HAP-1 (cell line): ENCODE measurements around the gene IDH3B.
A peak's percentile ranks its signal among the peaks of the same experiment; 100 is the strongest.

Experiments
- DNase-seq, 2 experiments: peaks; one replicate each; pipeline ENCODE4 v3.0.0-alpha.2; 2016 to 2020; ENCODE audit warnings: low spot score in 2 of 2
- H3K27me3 ChIP-seq: fragments of 250-450 bp; sonication (Bioruptor Pico); 2 replicates; pipeline ENCODE4 v1.5.1; 2020; ENCODE audit warnings: low read depth, mild to moderate bottlenecking, moderate library complexity
- H3K36me3 ChIP-seq: fragments of 250-450 bp; sonication (Bioruptor Pico); replicated peaks from 2 replicates; pipeline ENCODE4 v1.5.1; 2020; ENCODE audit warnings: mild to moderate bottlenecking
- H3K4me1 ChIP-seq: fragments of 250-450 bp; sonication (Bioruptor Pico); 2 replicates; pipeline ENCODE4 v1.5.1; 2020; ENCODE audit warnings: mild to moderate bottlenecking
- H3K4me3 ChIP-seq: fragments of 250-450 bp; sonication (Bioruptor Pico); 2 replicates; pipeline ENCODE4 v1.5.1; 2020; ENCODE audit warnings: mild to moderate bottlenecking, moderate library complexity
- H3K9me3 ChIP-seq: fragments of 250-450 bp; sonication (Bioruptor Pico); 2 replicates; pipeline ENCODE4 v1.5.1; 2020; ENCODE audit warnings: mild to moderate bottlenecking, moderate library complexity
- in situ Hi-C: fragments of 300-500 bp; cut with MboI; formaldehyde crosslinking; loops from 3 replicates; pipeline ENCODE4 v1.14.3; 2020; ENCODE audit warnings: low sequenced_read_pairs, inconsistent platforms, mixed read lengths

The IDH3B gene

DNA sequence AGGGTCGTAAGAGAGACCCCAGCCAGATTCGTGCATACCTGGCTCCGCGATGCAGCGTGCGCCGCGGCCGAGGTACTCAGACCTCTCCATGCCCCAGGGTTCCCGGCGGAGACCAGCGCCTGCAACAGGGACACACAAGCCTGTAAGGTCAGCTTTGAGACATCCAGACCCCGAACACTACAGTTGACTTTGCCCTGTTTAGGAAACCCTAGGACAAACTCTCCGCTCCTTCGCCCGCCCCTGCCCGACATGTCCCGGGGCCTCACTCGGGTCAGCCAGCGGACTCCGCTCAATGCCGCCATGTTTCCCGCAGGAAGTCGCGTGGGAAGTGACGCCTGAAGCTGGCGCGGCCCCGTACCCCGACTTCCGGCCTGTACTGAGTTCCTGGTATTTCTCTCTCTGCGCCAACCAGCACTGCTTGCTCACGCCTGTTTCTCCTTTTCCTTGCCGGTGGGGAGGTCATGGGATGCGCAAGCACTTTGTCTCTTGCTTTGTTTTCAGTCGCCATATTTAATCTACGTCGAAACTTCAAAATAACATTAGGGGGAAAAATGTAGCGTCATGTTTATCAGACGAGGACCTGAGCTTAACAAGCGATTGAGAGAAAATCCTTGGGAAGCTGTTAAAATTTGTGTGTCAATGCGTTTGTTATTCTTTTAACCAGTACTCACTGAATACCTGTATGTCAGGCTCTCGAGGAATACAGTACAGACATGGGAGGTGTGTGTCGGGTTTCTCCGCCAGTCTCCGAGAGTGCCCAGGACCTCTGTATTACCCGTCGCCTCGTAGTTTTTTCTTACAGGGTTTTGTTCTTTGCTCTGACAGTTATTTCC lies at the start of gene IDH3B:
TSS of gene IDH3B (minus strand) at position 330 of the 833 bp plus-strand sequence. CDS start at position 302, 28 bp downstream.
- H3K36me3 ChIP-seq = peaks cover 29% of the 10 kb centered on the region
- in situ Hi-C loops = no loop called here
- peak; percentile 86 to 90 for DNase-seq
- peaks cover 3% of the 10 kb centered on the region; the same call in 1 of the 2 replicates for H3K27me3 ChIP-seq
- peaks cover 10% of the 10 kb centered on the region for H3K4me1 ChIP-seq
- H3K4me3 ChIP-seq = peak within 1 kb of the TSS; percentile 82
- H3K9me3 ChIP-seq = no peaks in the 10 kb centered on the region

DNA sequence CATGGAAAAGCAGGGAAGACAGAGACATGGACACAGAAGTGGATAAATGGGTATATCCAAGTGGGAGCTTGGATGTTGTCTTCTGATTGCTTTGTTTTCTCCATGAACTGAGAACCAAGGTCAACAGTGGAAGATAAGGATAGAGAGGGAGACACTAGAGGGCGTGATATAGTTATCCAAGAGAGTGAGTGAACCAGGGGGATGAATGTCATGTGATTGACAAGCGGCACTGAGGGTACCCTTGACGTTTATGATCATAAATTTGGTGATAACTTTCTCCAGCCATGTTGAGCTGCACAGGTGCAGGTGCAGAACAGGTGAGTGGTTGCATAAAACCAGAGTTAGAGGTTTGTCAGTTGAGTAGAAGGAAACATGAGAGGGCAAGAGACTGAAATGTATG lies 49.3 kb upstream of the IDH3B start:
- Histone ChIP-seq H3K4me1 (no peaks in the 10 kb centered on the region), H3K27me3 (peaks cover 3% of the 10 kb centered on the region; the same call in 1 of the 2 replicates), H3K36me3 (no peaks in the 10 kb centered on the region), H3K9me3 (peaks cover 3% of the 10 kb centered on the region; the same call in 1 of the 2 replicates), H3K4me3 (no peak overlapping the region)
- no peak for DNase-seq
- in situ Hi-C loops = no loop called here

DNA sequence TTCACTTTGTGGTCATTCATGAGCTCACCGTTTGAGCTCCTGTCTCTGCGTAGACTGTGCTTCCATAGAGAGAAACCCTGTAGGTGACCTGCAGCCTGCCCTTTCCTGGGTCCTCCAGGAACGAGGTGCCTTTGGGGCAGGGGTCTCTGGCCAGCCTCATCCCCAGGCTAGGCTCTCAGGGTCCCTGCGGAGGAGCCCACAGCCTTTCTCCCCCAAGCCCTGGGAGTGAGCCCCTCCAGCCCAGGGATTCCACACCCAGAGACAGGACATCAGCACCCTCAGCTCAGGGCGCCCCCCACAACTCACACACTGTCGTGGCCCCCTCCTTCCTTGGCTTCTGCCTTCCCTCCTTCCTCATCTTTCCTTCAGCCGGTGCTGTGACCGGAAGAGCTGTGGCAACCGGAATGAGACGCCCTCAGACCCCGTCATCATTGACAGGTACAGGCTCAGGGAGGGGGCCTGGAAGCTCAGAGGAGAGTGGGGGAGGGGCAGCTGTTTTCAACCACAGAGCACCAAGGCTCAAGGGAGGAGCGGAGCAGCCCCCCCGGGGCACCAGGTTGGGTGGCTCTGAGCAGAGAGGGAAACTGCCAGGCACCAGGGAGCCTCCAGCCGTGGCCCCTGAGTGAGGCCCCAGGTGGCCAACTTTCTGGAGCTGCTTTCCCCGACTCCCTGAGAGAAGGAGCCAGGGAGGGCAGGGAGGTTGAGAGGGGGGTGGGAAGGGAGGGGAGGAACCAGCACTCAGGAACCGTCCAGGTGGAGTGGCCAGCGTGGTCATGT lies 45.4 kb upstream of the IDH3B start:
- no peaks in the 10 kb centered on the region for H3K9me3 ChIP-seq
- H3K4me1 ChIP-seq = no peaks in the 10 kb centered on the region
- no peaks in the 10 kb centered on the region for H3K36me3 ChIP-seq
- no peak for DNase-seq
- in situ Hi-C loops = no loop called here
- no peak overlapping the region for H3K4me3 ChIP-seq
- peaks cover 2% of the 10 kb centered on the region; the same call in 1 of the 2 replicates for H3K27me3 ChIP-seq

DNA sequence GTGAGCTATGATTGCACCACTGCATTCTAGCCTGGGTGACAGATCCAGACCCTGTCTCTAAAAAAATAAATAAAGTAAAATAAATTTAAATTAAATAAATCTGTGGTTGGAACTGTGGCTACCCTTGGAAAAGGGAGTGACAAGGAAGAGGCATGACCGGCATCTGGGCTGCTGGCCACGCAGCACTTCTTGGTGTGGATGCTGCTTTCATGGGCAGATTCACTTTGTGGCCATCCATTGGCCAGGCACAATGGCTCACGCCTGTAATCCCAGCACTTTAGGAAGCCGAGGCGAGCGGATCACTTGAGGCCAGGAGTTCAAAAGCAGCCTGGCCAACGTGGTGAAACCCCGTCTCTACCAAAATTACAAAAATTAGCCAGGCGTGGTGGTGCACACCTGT lies 44.6 kb upstream of the IDH3B start:
- Histone ChIP-seq H3K27me3 (peaks cover 2% of the 10 kb centered on the region; the same call in 1 of the 2 replicates), H3K9me3 (no peaks in the 10 kb centered on the region), H3K4me3 (no peak overlapping the region), H3K36me3 (no peaks in the 10 kb centered on the region), H3K4me1 (no peaks in the 10 kb centered on the region)
- no peak for DNase-seq
- in situ Hi-C loops = no loop called here

DNA sequence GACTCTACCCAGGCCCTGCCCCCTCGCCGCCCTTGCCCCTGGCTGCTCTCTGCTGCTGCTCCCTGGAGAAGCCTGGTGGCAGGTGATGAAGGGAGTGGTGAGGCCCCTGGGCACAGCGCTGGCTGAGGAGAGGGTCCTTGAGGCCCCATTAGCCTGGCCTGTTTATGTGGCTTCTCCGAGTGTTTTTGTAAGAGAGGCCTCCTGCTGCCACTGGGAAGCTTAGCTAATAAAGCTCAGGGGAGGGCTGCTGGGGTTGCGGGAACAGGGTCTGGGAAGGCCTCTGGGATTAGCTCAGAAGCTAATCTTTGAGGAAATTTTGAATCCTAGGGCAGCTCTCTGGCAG lies 44.0 kb upstream of the IDH3B start:
- in situ Hi-C loops = no loop called here
- H3K36me3 ChIP-seq = no peaks in the 10 kb centered on the region
- no peaks in the 10 kb centered on the region for H3K9me3 ChIP-seq
- no peak for DNase-seq
- H3K4me3 ChIP-seq = no peak overlapping the region
- no peaks in the 10 kb centered on the region for H3K4me1 ChIP-seq
- H3K27me3 ChIP-seq = peaks cover 2% of the 10 kb centered on the region; the same call in 1 of the 2 replicates

DNA sequence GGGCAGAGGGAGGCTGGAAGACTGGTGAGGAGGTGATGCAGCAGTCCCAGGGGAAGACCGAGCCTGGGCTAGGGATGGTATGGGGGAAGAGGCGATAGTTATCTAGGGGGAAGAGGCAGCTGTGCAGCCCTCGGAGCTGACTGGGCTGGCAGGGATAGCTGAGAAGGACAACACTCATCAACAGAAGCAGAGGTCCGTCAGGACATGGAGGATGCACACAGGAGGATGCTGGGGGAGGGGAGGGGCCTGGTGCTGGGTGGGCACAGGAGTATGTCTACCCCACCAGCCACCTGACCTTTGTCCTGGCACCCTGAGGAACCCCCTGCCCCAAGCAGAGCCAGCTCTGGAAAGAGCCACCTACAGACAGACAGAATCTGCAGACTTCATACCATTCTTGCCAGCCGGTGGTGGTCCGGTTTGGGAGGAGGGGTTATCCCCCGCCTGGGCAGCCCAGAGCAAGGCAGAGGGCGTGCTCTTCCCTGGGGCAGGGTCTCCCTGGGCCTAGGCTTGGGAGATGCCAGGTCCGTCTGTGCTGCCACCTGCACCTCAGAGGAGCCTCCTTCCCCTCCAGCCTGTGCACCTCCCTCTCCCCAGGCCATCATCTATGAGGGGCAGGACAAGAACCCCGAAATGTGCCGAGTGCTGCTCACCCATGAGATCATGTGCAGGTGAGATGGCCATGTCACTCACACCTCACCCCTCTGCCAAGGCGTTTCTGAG lies 43.5 kb upstream of the IDH3B start:
- DNase-seq = no peak
- no peaks in the 10 kb centered on the region for H3K9me3 ChIP-seq
- H3K4me1 ChIP-seq = no peaks in the 10 kb centered on the region
- no peaks in the 10 kb centered on the region for H3K36me3 ChIP-seq
- in situ Hi-C loops = no loop called here
- H3K27me3 ChIP-seq = peaks cover 2% of the 10 kb centered on the region; the same call in 1 of the 2 replicates
- H3K4me3 ChIP-seq = no peak overlapping the region

DNA sequence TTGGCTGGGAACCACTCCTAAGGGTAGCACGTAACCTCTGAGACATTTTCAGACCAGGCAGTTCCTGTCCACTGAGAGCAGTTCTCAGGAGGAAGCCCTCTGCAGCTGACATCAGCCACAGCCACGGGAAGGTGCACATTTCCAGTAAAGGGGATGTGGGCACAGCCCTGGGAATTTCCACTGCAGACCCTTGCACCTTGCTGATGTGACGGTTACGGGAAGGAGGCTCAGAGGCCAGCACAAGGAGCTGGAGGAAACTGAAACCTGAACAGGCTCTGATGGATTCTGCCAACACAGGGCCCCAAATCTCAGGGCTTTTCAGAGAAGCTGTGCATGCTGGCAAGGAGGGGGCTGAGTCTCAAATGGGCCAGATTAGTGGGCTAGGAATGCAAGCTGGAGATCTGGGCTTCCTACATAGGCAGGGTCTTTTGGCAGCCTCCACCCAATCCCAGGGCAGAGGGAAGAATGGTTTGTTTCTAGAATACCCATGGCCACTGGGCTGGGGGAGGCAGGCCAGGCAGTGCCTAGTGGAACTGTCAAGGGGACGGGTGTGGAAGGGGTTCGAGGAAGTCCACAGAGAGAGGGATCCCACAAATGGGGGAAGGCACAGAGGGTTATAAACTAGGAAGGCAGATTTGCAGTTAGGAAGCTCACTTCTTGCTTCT lies 42.8 kb upstream of the IDH3B start:
- Histone ChIP-seq H3K27me3 (peaks cover 2% of the 10 kb centered on the region; the same call in 1 of the 2 replicates), H3K36me3 (no peaks in the 10 kb centered on the region), H3K4me3 (no peak overlapping the region), H3K4me1 (no peaks in the 10 kb centered on the region), H3K9me3 (no peaks in the 10 kb centered on the region)
- in situ Hi-C loops = no loop called here
- DNase-seq = no peak

DNA sequence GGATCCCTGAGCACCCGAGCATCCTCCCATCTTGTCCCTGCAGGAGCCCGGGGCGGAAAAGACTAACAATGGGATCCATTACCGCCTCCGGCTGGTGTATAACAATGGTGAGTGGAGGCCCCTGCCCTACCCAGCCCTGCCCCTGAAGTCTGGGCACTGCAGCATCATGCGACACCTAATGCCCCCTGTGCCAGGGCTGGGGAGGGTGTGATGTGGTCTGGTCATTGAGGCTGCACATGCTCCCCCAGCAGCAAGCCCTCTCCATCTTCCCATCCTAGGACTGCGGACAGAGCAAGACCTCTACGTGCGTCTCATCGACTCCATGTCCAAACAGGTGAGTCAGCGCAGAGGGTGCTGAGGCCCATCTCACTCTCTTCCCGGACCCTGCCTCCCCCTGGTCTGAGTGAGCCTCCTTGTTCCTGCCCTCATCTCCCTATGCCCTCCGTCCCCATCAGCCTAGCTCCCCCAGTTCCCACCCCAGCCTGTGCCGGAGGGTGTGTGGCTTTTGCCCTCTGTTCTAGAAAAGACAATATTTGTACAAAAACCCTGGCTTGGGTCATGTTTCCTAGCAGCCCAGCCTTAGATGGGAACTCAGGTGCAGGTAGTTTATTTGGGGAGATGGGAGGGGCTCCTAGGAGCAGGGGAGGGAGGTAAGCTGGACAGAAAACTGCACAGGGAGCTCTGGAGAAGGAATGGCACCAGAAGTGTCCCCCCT lies 42.1 kb upstream of the IDH3B start:
- Histone ChIP-seq H3K9me3 (no peaks in the 10 kb centered on the region), H3K36me3 (no peaks in the 10 kb centered on the region), H3K4me3 (no peak overlapping the region), H3K27me3 (peaks cover 2% of the 10 kb centered on the region; the same call in 1 of the 2 replicates), H3K4me1 (no peaks in the 10 kb centered on the region)
- in situ Hi-C loops = no loop called here
- peak in 1 of 2 experiments; percentile 11 for DNase-seq

DNA sequence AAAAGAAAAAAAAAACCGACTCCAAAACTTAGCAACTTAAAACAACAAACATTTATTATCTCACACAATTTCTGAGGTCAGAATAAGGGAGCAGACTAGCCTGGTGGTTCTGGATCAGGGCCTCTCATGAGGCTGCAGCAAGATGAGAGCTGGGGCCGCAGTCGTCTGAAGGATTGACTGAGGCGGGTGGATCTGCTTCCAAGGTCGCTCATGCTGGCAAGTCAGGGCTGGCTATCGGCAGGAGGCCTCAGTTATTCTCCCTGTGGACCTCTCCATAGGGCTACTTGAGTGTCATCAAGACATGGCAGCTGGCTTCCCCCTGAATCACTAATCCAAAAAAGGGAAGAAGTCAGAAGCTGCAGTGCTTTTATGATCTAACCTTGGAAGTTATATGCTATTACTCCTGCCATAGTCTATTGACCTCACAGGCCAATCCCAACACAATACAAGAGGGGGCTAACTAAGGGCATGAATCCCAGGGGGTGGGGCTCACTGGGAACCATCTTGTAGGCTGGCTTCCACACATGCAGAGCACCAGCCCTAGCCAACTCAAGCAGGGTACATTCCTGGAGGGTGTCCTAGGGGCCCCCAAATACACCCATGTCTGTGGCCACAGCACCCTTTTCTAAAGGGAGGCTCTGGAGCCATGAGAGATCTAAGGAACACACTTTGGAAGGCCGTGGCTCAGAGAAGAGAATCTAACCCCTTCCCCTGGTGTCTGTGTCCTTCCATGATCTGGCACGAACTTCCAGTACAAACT lies 39.9 kb upstream of the IDH3B start:
- Histone ChIP-seq H3K36me3 (no peaks in the 10 kb centered on the region), H3K4me1 (no peaks in the 10 kb centered on the region), H3K27me3 (no peaks in the 10 kb centered on the region; the same call in 1 of the 2 replicates), H3K9me3 (no peaks in the 10 kb centered on the region), H3K4me3 (no peak overlapping the region)
- DNase-seq = no peak
- in situ Hi-C loops = no loop called here

DNA sequence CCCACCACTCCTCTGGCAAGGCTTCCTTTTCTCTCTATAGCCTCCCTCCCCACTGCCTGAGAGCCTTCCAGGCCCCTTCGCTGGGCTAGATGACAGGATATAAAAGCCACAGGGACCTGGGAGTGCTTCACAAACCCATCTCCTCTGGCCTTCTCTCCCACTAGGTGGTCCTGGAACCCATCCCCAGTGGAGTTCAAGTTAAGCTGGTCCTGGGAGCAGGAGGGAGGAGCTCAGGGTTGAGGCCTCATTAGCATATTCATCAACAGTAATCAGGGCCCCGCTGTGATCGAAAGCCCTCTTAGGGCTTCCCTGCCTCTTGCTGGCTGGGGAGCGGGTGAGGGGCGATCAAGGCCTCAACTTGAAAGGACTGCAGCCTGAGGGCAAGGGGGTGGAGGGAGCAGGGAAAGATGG lies 37.7 kb upstream of the IDH3B start:
- H3K9me3 ChIP-seq = no peaks in the 10 kb centered on the region
- H3K4me3 ChIP-seq = no peak overlapping the region
- no peaks in the 10 kb centered on the region; the same call in 1 of the 2 replicates for H3K27me3 ChIP-seq
- no peak for DNase-seq
- in situ Hi-C loops = no loop called here
- no peaks in the 10 kb centered on the region for H3K36me3 ChIP-seq
- H3K4me1 ChIP-seq = no peaks in the 10 kb centered on the region

DNA sequence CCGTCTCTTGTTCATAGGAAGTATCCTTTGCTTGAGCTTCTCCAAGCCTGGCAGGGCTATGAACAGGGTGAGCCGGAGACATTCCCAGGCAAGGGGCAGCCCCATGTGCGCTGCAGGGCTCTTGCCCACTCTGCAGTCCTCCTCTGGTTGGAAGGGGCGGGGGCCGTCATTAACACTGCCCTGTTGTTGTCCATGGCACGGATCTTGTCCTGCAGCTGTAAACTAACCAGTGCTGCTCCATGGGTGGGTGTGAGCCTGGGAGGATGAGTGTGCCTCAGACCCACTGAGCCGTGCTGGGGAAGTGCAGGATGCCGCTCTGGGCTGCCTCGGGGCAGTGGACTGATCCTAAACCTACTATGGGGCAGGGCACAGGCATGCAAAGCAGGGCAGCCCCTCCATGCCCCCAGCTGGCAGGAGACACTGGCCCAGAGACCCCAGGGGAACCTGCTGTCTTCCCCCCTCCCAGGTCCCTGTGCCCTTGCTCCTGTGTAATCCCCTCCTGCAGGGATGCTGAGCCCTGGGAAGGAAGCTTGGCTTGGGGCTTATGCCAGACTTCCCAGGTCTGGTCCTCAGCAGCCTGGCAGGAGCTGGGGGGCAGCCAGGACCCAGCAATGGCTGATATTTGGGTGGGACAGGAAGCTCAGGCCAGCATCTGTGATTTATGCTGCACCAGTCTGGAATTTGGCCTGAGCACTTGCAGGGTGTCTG lies 37.1 kb upstream of the IDH3B start:
- in situ Hi-C loops = no loop called here
- Histone ChIP-seq H3K4me3 (no peak overlapping the region), H3K9me3 (no peaks in the 10 kb centered on the region), H3K4me1 (no peaks in the 10 kb centered on the region), H3K36me3 (no peaks in the 10 kb centered on the region), H3K27me3 (no peaks in the 10 kb centered on the region; the same call in 1 of the 2 replicates)
- DNase-seq = no peak
